GM21723 (cell line): ENCODE results near the gene JUND.

Experiments
- ATAC-seq: cut with Tn5 transposase; IDR thresholded peaks from one replicate; pipeline ENCODE4 v1.9.1; 2021; ENCODE audit warnings: mild to moderate bottlenecking, moderate library complexity; ENCODE audit not compliant: unreplicated experiment

The JUND gene

DNA sequence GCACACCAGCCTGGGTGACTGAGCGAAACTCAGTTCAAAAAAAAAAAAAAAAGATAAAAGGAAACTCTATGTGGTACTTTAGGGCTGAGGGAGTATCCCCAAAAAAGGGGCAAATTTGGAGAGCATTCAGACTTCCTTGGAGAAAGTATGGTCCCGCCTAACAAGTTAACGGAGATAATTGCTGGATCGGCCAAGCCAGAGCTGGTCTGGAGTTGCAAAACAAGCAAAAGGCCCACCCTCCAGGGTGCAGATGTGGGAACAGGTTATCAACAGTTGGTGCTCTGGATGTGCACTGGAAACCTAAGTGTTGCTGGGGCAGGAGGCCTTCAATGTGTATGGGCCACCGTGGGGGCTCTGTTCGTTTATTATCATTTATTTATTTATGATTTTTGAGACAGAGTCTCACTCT, 10.0 kb downstream of the JUND start:
- ATAC-seq = no peak

DNA sequence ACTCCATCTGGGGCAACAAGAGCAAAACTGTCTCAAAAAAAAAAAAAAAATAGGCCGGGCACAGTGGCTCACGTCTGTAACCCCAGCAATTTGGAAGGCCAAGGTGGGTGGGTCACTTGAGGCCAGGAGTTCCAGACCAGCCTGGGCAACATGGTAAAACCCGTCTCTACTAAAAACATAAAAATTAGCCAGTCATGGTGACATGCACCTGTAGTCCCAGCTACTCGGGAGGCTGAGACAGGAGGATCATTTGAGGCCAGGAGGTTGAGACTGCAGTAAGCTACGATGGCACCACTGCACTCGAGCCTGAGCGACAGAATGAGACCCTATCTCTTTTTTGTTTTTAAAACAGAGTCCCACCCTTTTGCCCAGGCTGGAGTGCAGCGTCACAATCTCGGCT, 11.1 kb downstream of the JUND start:
- ATAC-seq = no peak

DNA sequence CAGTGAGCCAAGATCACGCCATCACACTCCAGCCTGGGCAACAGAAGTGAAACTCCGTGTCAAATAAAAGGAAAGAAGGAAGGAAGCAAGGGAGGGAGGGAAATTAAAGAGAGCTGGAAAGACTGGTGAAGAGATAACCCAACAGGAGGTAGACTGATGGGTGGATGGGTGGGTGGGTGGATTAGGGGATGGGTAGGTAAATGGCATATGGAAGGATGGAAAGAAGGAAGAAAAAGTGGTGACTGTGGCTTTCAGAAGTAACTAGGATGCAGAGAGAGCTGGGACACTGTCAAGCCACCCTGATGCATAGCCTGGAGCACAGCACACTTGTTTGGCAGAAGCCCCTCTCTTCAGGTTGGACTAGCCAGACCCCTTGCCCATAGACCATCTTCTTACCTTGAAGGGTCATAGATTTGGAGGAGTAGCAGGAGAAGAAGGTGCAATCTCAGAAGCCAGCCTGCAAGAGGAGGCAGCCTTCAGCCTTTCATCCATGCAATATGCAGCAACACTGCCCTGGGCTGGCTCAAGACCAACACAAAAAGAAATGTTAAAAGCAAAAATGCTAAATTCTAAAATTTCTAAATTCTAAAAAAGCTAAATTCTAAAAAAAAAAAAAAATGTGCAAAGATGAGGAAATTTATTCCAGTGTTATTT, 12.2 kb downstream of the JUND start:
- no peak for ATAC-seq

DNA sequence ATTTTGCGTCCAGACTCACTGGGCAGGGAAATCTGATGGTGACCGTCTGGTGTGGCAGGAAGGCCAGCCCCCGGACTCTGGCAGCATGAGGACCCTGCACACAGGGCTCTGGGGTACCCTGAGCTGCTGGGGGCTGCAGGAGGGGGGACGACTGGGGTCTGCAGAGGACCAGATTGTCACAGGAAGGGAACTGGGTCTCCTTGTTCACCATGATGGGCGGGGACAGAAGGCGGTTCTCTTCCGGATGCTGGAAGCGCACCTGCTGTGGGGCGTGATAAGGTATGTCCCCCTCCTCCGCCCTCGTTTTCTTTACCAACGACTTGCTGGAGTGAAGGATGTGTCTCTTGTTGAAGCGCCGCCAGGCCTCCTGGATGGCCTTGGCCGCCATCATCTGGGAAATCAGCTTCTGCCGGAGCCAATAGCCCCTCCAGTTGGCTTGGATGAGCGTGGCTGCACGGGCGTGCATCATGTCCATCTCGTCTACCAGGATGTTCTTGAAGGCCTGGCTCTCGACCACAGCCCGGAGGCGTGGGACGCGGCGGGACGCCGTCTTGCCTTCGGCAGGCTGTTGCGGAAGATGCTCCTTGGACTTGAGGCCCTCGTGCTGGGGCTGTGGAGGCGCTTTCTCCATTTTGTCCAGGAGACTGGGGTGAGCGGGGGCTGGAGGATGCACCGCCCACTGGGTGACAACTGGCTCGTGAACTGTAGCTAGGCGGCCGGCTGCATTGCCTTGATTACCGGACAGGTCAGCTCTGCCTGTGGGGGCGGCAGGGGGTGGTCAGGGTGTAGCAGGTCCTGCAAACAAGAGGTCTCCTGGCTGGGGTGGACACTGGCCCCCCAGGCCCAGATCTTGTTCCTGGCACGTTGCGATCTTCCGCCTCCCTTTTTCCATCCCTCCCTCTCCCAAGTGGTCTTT, 14.4 kb downstream of the JUND start:
- ATAC-seq = no peak

DNA sequence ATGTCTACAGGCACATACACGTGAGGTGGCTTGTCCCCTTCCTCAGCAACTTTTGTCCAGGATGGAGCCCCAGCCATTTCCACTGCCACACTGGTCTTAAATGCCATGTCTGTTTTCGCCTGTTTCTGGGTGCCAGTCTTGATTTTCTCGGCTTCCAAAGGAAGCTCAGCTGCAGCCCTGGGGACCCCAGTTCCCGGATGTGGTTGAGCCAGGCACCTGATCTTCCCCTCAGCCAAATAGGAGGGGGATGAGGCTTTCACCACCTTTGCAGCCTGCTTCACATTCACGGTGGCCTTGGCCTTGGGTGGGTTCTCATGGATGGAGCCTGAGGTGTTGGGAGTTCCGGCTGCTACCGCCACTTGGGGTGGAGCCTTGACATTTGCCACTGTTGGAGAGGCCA, 15.8 kb downstream of the JUND start:
- ATAC-seq = no peak

DNA sequence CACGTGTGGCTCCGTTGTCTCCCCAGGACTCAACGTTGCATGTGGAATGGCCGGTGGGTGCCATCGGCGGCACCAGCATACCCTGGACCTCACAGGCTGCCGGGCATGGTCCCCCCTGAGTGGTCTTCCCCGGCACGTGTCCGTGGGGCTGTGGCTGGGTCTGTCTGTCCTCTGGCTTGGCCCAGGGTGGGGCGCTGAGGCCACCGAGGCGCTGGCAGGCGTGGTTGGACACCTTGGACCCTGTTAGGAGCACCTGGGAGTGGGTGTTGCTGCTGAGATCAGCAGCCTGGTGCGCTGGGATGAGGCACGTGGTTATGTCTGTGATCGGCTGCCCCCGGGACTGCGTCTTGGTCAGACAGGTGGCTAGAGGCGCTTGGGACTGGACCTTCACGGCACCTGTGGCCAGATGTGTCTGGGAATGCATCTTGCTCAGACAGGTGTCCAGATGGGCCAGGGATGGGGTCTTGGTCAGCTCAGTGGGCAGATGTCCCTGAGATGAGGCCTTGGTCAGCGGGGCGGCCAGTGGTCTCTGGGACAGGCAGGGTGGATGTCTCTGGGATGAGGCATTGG, 16.4 kb downstream of the JUND start:
- no peak for ATAC-seq

DNA sequence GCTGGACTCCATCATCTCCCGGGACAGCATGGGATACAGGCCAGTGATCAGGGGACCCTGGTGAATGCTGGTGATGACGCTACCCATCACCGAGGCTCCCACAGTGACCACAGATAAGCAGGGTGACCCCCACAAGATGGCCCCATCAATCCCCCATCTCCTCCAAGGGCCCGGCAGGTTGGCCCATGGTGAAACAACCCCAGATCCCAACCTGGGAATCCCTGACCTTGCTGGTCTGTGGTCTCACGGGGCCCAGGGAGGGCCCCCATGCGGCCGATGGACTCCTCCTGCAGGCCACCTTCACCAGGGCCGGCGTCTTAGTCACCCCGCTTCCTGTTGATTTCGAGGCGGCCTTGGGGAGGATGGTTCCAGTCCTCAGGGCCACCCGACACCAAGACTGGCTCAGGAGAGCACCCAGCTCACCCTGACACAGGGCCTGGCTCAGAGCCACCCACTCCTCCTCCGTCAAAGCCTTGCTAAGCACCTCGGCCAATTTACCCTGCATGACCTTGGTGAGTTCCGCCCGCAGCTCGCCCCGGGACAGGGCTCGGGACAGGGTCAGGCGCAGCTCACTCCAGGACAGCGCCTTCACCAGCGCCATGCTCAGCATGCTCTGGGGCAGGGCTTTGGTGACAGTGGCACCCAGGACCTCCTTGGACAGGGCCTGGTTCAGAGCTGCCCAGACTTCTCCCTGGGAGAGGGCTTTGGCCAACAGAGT, 17.1 kb downstream of the JUND start:
- no peak for ATAC-seq

DNA sequence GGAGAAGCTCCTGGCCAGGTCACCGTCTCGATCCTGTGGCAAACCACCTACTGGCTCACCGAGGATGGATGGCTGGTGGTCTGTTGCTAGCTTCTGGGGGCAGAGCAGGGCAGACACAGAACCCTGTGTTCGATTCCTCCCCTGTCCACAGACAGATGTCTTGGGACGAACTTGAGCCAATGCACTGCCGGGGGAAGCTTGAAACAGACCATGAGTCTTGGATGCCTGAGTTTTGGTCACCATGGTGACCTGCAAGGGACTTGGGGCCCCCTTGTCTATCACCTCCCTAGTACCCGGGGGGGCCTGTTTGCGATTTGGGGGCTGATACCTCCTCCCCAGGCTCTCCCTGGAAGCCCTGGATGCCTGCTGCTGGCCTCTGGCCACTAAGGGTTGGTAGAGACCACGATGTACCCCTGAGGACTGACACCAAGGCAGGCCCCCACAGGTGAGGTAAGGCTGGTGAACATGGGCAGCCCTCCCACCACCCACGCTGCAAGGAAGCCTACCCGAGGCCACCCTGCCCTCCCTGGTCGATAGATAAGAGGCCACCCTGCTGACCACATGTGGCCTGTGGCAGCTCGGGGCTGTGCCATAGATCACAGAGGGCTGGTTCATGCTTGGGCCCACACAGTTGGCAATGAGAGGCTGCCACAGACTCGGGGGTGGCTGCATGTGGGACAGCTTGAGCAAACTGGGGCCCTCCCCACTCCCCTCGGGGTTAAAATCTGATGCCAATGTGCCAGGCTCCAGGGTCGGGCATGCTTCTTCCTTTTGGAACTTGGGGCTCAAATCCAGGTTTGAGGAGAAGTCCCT, 17.9 kb downstream of the JUND start:
- ATAC-seq = no peak

DNA sequence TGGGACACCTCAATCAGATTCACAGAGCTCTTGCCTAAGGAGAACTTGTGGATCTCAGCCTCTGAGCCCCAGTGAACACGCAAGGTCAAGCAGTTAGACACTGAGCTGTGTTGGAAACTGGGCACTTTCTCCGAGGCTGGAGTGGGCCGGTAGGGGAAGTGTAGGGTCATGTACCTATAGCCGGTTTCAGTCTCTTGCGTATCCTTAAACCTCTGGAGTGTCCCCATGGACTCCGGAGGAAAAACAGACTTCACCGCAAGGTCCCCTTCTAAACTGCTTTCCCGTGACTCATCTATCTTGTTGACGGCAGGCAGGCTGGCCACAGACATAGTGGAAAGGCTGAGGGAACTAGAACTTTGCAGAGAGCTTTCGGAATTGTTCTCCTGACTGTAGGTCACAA, 18.5 kb downstream of the JUND start:
- no peak for ATAC-seq

DNA sequence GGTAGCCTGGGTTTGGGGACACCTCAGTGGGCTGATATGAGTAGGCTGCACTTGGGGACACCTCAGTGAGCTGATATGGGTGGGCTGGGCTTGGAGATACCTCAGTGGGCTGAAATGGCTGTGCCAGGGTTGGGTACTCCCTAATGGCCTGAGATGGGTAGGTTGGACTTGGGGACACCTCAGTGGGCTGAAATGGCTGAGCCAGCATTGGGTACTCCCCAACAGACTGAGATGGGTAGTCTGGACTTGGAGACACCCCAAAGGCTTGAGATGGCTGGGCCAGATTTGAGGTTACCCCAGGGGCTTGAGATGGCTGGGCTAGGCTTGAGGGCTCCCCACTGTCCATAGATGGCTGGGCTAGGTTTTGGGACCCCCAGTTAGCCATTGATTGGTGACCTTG, 19.3 kb downstream of the JUND start:
- ATAC-seq = no peak

DNA sequence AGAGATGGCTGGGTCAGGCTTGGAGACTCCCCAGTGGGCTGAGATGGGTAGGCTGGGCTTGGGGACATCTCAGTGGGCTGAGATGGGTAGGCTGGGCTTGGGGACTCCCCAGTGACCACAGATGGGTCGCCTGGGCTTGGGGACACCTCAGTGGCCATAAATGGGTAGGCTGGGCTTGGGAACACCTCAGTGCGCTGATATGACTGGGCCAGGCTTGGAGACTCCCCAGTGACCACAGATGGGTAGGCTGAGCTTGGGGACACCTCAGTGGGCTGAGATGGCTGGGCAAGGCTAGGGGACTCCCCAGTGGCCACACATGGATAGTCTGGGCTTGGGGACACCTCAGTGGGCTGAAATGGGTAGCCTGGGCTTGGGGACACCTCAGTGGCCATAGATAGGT, 19.9 kb downstream of the JUND start:
- no peak for ATAC-seq

DNA sequence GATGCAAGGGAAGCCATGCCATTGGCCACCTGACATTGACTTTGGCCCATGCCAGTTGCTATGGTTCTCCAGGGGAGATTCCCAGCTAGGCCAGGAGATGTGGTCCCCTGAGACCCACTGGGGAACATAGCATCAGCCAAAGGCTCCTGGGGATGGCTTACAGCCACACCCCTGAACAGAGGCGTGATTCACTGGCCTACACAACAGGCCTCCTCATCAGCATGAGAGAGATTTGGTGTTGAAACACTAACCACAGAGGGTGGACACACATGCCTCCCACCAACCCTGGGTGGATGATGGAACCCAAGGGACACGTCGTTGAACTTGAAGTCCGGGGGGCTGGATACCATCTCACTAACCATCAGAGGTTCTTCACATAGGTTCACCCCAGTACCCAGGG, 21.5 kb downstream of the JUND start:
- no peak for ATAC-seq

DNA sequence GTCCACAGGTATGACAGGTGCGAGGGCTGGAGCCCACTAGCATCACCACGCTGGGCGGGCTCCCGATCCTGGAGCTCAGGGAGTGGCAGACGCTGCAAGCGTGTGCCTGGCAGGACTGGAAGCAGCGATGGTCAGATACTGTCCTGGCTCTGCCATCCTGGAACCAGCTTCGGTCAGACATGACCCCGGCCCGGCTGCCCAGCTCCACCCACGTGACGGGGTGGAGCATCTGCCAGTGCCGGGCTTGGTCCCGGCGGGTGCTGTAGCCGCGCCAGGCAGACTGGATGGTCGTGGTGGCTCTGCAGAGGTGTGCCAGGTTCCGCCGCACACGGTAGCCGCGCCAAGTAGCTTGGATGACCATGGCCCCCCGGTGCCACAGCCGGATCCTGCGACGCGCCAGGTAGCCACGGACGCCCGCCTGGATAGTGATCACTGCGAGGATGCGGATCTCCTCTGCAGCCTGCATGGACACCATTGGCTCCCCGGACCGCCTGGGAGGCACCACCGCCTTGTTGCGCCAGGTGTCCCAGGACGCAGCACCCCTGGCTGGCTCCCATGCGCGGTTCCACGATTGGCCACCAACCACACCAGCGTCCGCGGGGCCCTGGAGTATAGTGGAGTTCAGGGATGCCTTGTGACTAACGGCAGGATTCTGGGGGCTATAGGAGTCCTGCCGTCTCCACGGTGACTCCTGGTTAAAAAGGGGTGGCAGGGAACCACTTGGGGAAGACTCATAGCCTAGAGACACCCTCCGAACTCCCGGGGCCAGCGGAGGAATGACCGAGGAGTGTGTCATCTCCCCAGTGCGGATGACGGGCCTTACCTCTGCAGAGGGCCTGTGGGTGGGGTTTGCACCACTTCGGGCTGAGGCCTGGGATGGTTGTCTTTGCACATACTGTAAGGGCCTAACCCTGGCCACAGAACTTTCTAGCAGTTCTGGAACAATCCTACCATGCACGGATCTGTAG, 23.6 kb downstream of the JUND start:
- no peak for ATAC-seq

DNA sequence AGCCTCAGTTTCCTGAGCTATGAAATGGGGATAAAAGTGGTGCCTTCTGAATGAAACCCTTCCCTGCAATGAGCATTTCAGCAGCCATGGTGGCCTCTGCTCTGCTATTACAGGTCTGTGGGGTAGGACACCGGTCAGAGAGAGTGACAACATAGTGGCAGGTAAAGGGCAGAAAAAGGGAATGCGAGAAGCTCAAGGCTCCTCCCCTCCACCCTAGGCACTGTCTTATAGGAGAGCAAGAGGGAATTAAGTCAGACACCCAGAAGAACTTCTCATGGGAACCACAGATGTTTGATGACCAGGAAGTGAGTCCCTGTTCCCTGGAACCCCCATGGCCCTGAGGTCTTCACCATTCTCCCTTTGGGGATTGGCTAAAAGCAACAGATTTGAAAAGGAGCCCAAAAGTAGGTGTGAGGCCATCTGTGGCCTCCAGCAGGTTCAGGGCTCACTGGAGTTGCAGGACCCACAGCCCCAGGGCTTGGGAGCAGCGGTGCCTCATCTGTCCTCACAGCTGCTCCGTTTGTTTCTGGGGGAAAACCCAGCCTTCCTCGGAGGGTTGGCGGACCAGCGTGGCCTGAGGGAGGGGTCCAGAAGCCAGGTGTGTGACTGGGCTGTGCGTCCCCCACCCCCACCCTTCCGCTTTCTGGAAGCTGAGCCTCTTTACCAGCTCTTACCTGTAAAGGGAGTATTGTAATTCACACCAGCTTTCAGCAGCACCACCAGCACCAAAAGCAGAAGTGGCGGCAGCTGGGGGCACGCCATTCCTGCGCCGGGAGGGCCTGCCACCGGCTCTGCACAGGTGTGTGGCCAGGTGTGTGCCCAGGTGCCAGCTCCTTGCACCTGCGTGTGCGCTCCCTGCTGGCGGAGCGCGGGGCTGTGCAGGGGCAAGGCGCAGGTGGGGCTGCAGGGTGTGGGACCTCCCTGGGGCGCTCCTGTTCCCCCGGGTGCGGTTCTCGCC, 26.6 kb downstream of the JUND start:
- no peak for ATAC-seq

DNA sequence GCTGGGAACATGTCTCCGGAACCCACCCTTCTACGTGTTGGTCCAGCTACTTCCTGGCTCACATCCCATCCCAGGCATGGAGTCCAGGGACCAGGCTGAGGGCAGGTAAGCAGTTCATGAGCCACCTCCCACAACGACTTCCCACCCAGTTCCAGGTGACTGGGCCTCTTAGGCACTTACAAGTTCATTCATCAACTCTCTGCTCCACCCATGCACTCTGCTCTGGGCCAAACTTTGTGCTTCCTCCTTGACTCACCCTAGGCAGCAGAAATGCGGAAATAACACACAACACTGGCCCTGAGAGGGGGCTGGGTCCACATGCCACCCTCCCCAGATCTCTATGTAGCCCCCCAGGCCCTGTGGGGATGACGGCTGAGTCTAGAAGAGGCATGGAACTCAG, 27.7 kb downstream of the JUND start:
- no peak for ATAC-seq

DNA sequence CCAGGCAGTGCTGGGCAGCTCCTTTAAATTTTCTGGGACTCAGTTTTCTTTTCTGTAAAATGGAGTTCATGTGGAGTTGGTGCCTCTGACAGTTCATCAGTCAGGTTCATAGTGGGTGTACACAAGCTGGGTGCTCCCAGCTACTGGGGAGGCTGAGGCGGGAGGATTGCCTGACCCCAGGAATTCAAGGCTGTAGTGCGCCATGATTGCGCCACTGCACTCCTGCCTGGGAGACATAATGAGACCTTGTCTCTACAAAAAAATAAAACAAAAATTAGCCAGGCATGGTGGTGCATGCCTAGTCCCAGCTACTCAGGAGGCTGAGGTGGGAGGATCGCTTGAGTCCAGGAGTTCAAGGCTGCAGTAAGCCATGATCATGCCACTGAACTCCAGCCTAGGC, 28.3 kb downstream of the JUND start:
- ATAC-seq = no peak

DNA sequence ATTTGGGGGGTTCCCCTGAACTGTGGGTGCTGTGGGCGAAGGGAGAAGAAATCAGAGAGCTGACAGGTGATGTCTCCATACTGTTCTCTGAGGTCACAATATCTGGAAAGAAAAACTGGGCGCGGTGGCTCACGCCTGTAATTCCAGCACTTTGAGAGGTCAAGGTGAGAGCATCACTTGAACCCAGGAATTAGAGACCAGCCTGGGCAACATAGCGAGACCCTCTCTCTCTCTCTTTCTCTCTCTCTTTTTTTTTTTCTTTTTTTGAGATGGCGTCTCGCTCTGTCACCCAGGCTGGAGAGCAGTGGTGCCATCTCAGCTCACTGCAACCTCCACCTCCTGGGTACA, 29.1 kb downstream of the JUND start:
- ATAC-seq = no peak

DNA sequence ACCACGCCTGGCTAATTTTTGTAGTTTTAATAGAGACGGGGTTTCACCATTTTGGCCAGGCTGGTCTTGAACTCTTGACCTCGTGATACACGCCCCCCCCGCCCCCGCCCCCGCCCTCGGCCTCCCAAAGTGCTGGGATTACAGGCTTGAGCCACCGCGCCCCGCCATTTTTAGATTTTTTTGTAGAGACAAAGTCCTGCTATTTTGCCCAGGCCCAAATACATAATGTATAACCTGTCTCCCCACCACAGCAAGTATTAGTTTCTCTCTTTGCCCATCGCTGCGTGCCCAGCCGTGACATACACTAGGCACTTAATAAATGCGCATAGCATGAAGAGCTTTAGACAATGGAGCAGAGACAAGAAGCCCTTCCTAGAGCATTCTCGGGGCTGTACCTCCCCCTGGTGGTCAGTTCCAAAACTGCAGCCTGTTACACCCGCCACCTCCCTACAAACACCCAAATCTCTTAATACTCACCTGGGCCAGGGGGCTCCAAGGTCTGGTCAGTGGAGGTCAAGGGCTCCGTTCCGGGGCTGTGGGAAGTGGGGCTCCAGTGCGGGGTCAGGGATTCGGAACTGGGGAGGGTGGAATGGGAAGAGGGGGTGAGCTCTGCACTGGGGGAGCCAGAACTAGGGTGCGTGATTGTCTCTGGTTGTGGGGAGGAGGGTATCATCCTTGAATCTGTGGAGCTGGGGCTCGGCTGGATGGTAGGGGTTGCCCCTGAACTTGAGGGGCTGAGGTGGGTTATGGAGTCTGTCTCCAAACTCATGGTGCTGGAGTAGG, 29.6 kb downstream of the JUND start:
- no peak for ATAC-seq
